ENCODE data around the gene BASP1.

GRCh38 chr5:17172791-17173190, 44.6 kb upstream of the BASP1 start:
- TF ChIP-seq EZH2phosphoT487 (IDR thresholded peaks at IDR 0.05; ENCODE audit: borderline replicate concordance) (no peak), SRF (IDR thresholded peaks at IDR 0.05; ENCODE audit: low read depth) (no peak)
